IMR-90 (cell line): ENCODE results near the gene LPAR5. TPM values are rescaled to one million over a fixed set of nuclear protein-coding genes. Genes with fewer than 3 reads are reported as not detected.

Experiments
- ATAC-seq: fragments of 200-7000 bp; cut with Tn5 transposase; 2 replicates; pipeline ENCODE4 v1.9.1; 2020; ENCODE audit warnings: low read depth, mild to moderate bottlenecking, moderate library complexity
- BruUV-seq: library from RNA; stranded (reverse); fragments of 400-500 nt; replicated peaks from 2 replicates; lab custom pipeline; 2021; lab: Mats Ljungman, UMichigan
- CTCF ChIA-PET: fragments of 300-600 bp; formaldehyde crosslinking; extraction: SDS; loops from one replicate; lab custom pipeline; 2021; ENCODE audit warnings: antibody characterized with exemption; lab: Yijun Ruan, JAX
- POLR2A ChIA-PET: fragments of 300-600 bp; sonication (Branson Sonifier 250); formaldehyde crosslinking; loops from one replicate; lab custom pipeline; 2022; ENCODE audit warnings: antibody characterized with exemption; ENCODE audit not compliant: unreplicated experiment; lab: Charles Lee
- DNase-seq: peaks from one replicate; pipeline ENCODE4 v3.0.0; 2013
- H2AFZ ChIP-seq: replicated peaks from 2 replicates; pipeline ENCODE3; 2013; ENCODE audit warnings: low read length, mild to moderate bottlenecking; ENCODE audit not compliant: poor library complexity
- H2AK5ac ChIP-seq: 2 replicates; pipeline ENCODE4 v1.6.1; 2013; ENCODE audit warnings: low read depth, low read length, inconsistent platforms
- H2AK9ac ChIP-seq: replicated peaks from 2 replicates; pipeline ENCODE3; 2013; ENCODE audit warnings: mild to moderate bottlenecking, low read depth, low read length, moderate library complexity; ENCODE audit not compliant: poor library complexity
- H2BK120ac ChIP-seq: 2 replicates; pipeline ENCODE4 v1.6.1; 2013; ENCODE audit warnings: low read depth, low read length, inconsistent platforms
- H2BK15ac ChIP-seq: 3 replicates; pipeline ENCODE4 v1.6.1; 2013; ENCODE audit warnings: low read depth, low read length, inconsistent platforms
- H2BK20ac ChIP-seq: 2 replicates; pipeline ENCODE4 v1.6.1; 2013; ENCODE audit warnings: low read depth, mild to moderate bottlenecking, inconsistent platforms, low read length, moderate library complexity
- H2BK5ac ChIP-seq: 2 replicates; pipeline ENCODE4 v1.6.1; 2013; ENCODE audit warnings: mild to moderate bottlenecking, low read depth, low read length, inconsistent platforms; ENCODE audit not compliant: poor library complexity, severe bottlenecking
- H3K14ac ChIP-seq: replicated peaks from 2 replicates; pipeline ENCODE4 v1.6.1; 2013; ENCODE audit warnings: low read depth, low read length, inconsistent platforms
- H3K18ac ChIP-seq: 2 replicates; pipeline ENCODE4 v1.6.1; 2013; ENCODE audit warnings: low read depth, low read length, control low read depth
- H3K23ac ChIP-seq: 2 replicates; pipeline ENCODE4 v1.6.1; 2013; ENCODE audit warnings: low read depth, low read length, inconsistent platforms
- H3K27ac ChIP-seq: 2 replicates; pipeline ENCODE4 v1.5.1; 2013; ENCODE audit warnings: mild to moderate bottlenecking, control low read depth, low read length; ENCODE audit not compliant: insufficient read depth
- H3K27me3 ChIP-seq: 2 replicates; pipeline ENCODE4 v1.6.1; 2013; ENCODE audit warnings: low read length; ENCODE audit not compliant: control insufficient read depth, insufficient read depth
- H3K36me3 ChIP-seq: 2 replicates; pipeline ENCODE4 v1.6.1; 2013; ENCODE audit warnings: low read length, mixed read lengths; ENCODE audit not compliant: control insufficient read depth, insufficient read depth
- H3K4ac ChIP-seq: 2 replicates; pipeline ENCODE4 v1.6.1; 2013; ENCODE audit warnings: low read depth, low read length, inconsistent platforms
- H3K4me1 ChIP-seq: 2 replicates; pipeline ENCODE4 v1.6.1; 2013; ENCODE audit warnings: low read length, mixed read lengths; ENCODE audit not compliant: control insufficient read depth, insufficient read depth
- H3K4me2 ChIP-seq: 2 replicates; pipeline ENCODE4 v1.6.1; 2013; ENCODE audit warnings: low read depth, mild to moderate bottlenecking, control low read depth, low read length, moderate library complexity
- H3K4me3 ChIP-seq: 2 replicates; pipeline ENCODE4 v1.5.1; 2013; ENCODE audit warnings: low read depth, mild to moderate bottlenecking, control low read depth, low read length, moderate library complexity; ENCODE audit not compliant: insufficient read depth
- H3K56ac ChIP-seq: 2 replicates; pipeline ENCODE4 v1.6.1; 2013; ENCODE audit warnings: low read length, inconsistent platforms; ENCODE audit not compliant: insufficient read depth; ENCODE audit errors: extremely low read depth
- H3K79me1 ChIP-seq, 2 experiments: 2 replicates each; pipeline ENCODE4 v1.6.1; 2013; ENCODE audit warnings: low read length in 2 of 2, inconsistent platforms in 1 of 2, low read depth in 1 of 2
- H3K9ac ChIP-seq: 2 replicates; pipeline ENCODE4 v1.6.1; 2013; ENCODE audit warnings: low read depth, low read length, control low read depth
- H3K9me1 ChIP-seq: 2 replicates; pipeline ENCODE4 v1.6.1; 2013; ENCODE audit warnings: low read length, inconsistent platforms; ENCODE audit not compliant: insufficient read depth
- H3K9me3 ChIP-seq: 2 replicates; pipeline ENCODE4 v1.6.1; 2013; ENCODE audit warnings: low read length; ENCODE audit not compliant: control insufficient read depth, insufficient read depth
- H4K20me1 ChIP-seq: 2 replicates; pipeline ENCODE4 v1.6.1; 2013; ENCODE audit warnings: low read length, inconsistent platforms; ENCODE audit not compliant: insufficient read depth
- H4K5ac ChIP-seq: 2 replicates; pipeline ENCODE4 v1.6.1; 2013; ENCODE audit warnings: mild to moderate bottlenecking, low read depth, low read length, control low read depth
- H4K8ac ChIP-seq, 2 experiments: 2 replicates each; pipeline ENCODE4 v1.6.1; 2013; ENCODE audit warnings: low read depth in 2 of 2, low read length in 2 of 2, control low read depth in 1 of 2, inconsistent platforms in 1 of 2
- H4K91ac ChIP-seq: 2 replicates; pipeline ENCODE4 v1.6.1; 2013; ENCODE audit warnings: low read depth, low read length, inconsistent platforms; ENCODE audit not compliant: insufficient read depth
- CHD1 ChIP-seq: IDR thresholded peaks from 2 replicates; pipeline ENCODE4 v1.6.1; 2012; ENCODE audit warnings: low read depth, low read length, improper control_type of control experiment
- MAFK ChIP-seq: IDR thresholded peaks from 2 replicates; pipeline ENCODE4 v1.6.1; 2012; ENCODE audit warnings: low read depth, low read length, improper control_type of control experiment
- MAZ ChIP-seq: IDR thresholded peaks from 2 replicates; pipeline ENCODE4 v1.6.1; 2012; ENCODE audit warnings: low read depth, mild to moderate bottlenecking, low read length, improper control_type of control experiment, moderate library complexity, borderline replicate concordance
- NFE2L2 ChIP-seq: fragments of 150-350 bp; IDR thresholded peaks from 2 replicates; pipeline ENCODE4 v1.6.1; 2016; ENCODE audit warnings: low read depth, mild to moderate bottlenecking, low read length
- POLR2A ChIP-seq: IDR thresholded peaks from 2 replicates; pipeline ENCODE4 v1.6.1; 2012; ENCODE audit warnings: mild to moderate bottlenecking, low read depth, low read length
- RAD21 ChIP-seq: IDR thresholded peaks from 2 replicates; pipeline ENCODE4 v1.6.1; 2012; ENCODE audit warnings: low read length, improper control_type of control experiment
- WGBS, 2 experiments: methylation state at CpG; one replicate each; pipeline versions ENCODE4 v1.1.5 to v1.1.7; 2013; ENCODE audit warnings: missing lambda C conversion rate in 2 of 2; ENCODE audit not compliant: insufficient read length in 1 of 2; ENCODE audit errors: extremely low coverage in 2 of 2; 5-methylcytosine and 5-hydroxymethylcytosine counted together
- dilution Hi-C: fragments of 300-500 bp; cut with HindIII; formaldehyde crosslinking; loops from one replicate; pipeline ENCODE4 v1.14.3; 2018; ENCODE audit warnings: low sequenced_read_pairs; ENCODE audit not compliant: unreplicated experiment
- in situ Hi-C: fragments of 300-500 bp; cut with MboI; formaldehyde crosslinking; loops from 3 replicates; pipeline ENCODE4 v1.14.3; 2019; ENCODE audit warnings: low sequenced_read_pairs, inconsistent platforms, mixed read lengths
- intact Hi-C: fragments of 100-400 bp; cut with micrococcal nuclease; formaldehyde crosslinking; loops from 2 replicates; pipeline ENCODE4 v1.10.0; 2022
- polyA plus RNA-seq, 3 experiments: library from polyadenylated mRNA; depleted of rRNA; stranded (reverse); fragments of >200 nt; gene quantifications; 2 replicates each; pipeline ENCODE4 v1.2.3, GENCODE V29; 2012; ENCODE audit warnings: low replicate concordance in 1 of 3
- total RNA-seq: library from RNA; depleted of rRNA; stranded (reverse); fragments of >200 nt; gene quantifications from 2 replicates; pipeline ENCODE4 v1.2.3, GENCODE V29; 2012

Gene LPAR5
- total and polyA plus RNA-seq, 2 of the 4 experiments (the other 2 are of a cell fraction), result not detected

- Histone ChIP-seq H3K36me3 (peaks cover 48% of the 10 kb centered on the region), H2BK5ac (no peak overlapping the region), H2AK9ac (no peak overlapping the region), H3K9ac (no peak overlapping the region), H3K4me2 (no peak overlapping the region), H3K4me1 (no peaks in the 10 kb centered on the region), H3K4me3 (no peak overlapping the region), H4K91ac (no peak overlapping the region), H3K27me3 (no peaks in the 10 kb centered on the region), H2AK5ac (no peak overlapping the region), H3K18ac (no peak overlapping the region), H2BK20ac (no peak overlapping the region), H3K4ac (no peak overlapping the region), H3K23ac (no peak overlapping the region), H3K9me1 (no peaks in the 10 kb centered on the region), H4K20me1 (no peaks in the 10 kb centered on the region), H3K9me3 (no peaks in the 10 kb centered on the region), H3K14ac (no peak overlapping the region), H4K8ac (no peak overlapping the region), H4K5ac (no peak overlapping the region), H3K27ac (no peak overlapping the region), H2AFZ (no peak overlapping the region), H2BK120ac (no peak overlapping the region), H3K56ac (no peak overlapping the region), H3K79me1 (peaks cover 8 to 9% of the 10 kb centered on the region in 2 experiments), H2BK15ac (no peak overlapping the region)
- CTCF ChIA-PET, result interaction anchor here (0.6 to 0.7 kb wide), 3 partner anchors 14 to 459 kb away, joined by 3 to 4 read pairs (median 3); no protein-coding TSS in a partner anchor
- WGBS, 2 experiments, result 100% methylated on average over 2 of the region's 5 CpGs; no CpG with 5 or more reads in 1 of the 2 experiments
- POLR2A ChIA-PET, result no interaction called here
- ATAC-seq (no peak), DNase-seq (no peak)
- dilution Hi-C loops, result no loop called here
- BruUV-seq, result no TSS peak
- intact Hi-C loops, result no loop called here
- TF ChIP-seq NFE2L2 (no peak), MAFK (no peak), CHD1 (no peak), MAZ (no peak), POLR2A (no peak), RAD21 (no peak)
- in situ Hi-C loops, result no loop called here
These were observed 18.2 kb upstream of the LPAR5 start for GRCh38 chr12:6653987-6654386.
